ENCODE data around the gene SLC25A23. TPM values are rescaled to one million over a fixed set of nuclear protein-coding genes. Genes with fewer than 3 reads are reported as not detected.
A peak's percentile ranks its signal among the peaks of the same experiment; 100 is the strongest.

SLC25A23 gene
- total and polyA plus RNA-seq, 9 of the 15 experiments (the other 6 are each of a cell fraction or from before 2014, with no cell fraction given), result 6.1 to 72.0 (median 26.6) TPM

- TF ChIP-seq PRDM10 (IDR thresholded peaks at IDR 0.05; ENCODE audit: partially characterized antibody), result no peak
These were observed 36.4 kb upstream of the SLC25A23 start (continued) for GRCh38 chr19:6495947-6496346.

DNA sequence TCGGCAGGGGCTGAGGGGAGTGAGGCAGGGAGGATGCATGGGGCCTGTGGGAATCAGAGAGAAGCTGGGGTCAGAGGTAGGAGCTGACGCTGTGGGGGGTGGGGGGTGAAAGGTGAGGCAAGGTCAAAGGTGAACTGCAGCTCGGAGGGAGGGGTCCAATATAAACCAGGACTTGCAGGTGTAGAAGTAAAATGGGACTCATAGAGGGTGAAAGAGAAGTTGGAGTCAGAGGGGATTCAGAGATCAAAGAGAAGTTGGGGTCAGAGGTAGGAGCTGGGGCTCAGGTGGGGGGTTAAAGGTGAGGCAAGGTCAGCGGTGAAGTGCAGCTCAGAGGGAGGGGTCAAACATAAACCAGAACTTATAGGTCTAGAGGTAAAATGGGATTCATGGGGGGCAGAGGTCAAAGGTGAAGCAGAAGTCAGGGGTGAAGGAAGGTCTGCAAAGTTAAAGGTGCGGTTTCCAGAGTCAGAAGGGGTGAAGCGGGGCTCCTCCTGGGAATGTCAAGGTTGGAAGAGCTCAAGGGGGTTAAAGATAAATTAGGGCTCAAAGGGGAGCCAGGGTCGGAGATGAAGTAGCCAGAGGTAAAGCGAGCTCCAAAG lies 34.9 kb upstream of the SLC25A23 start:
- H3K79me2 ChIP-seq (ENCODE audit: control insufficient read depth, insufficient read depth, low read length), result no peaks in the 10 kb centered on the region
- intact Hi-C loops (cut with micrococcal nuclease), result no loop called here
- H3K36me3 ChIP-seq (ENCODE audit: control insufficient read depth, insufficient read depth, low read length), result no peaks in the 10 kb centered on the region
- no peak overlapping the region for H3K4me3 ChIP-seq
- no peak for FAIRE-seq
- ChIA-PET CTCF (ENCODE audit: low intra/inter-chr PET ratio) (no interaction called here), POLR2A (interaction anchor here (0.6 kb wide), 1 partner anchor 38 kb away, joined by 3 read pairs; no protein-coding TSS in a partner anchor)
- 42% methylated on average over 8 of the region's 8 CpGs for WGBS (ENCODE audit: insufficient coverage, low coverage, missing lambda C conversion rate)
- H3K9me3 ChIP-seq (replicated peaks; ENCODE audit: control insufficient read depth, insufficient read depth, low read depth, low read length), result no peaks in the 10 kb centered on the region; the same call in 1 of the 2 replicates
- H3K27ac ChIP-seq (ENCODE audit: extremely low read depth, low read depth, low read length), result no peak overlapping the region
- BruUV-seq (replicated peaks), result no TSS peak
- no peak for ATAC-seq
- no peak for DNase-seq (ENCODE audit: extremely low read depth in 1 of 4, low spot score in 3 of 4)
- H3K4me1 ChIP-seq (replicated peaks in 1 of 2; ENCODE audit: control insufficient read depth in 2 of 2, insufficient read depth in 2 of 2, low read length in 2 of 2), result peaks cover 0 to 11% of the 10 kb centered on the region in 2 experiments; a peak in 3 of 5 replicates
- H2AFZ ChIP-seq (ENCODE audit: low read depth, low read length), result no peak overlapping the region
- in situ Hi-C loops (cut with MboI), result no loop called here
- no peaks in the 10 kb centered on the region for H4K20me1 ChIP-seq (replicated peaks; ENCODE audit: control insufficient read depth, insufficient read depth, low read length)
- peaks cover 5% of the 10 kb centered on the region for H3K9me1 ChIP-seq (ENCODE audit: control insufficient read depth, insufficient read depth, low read length)
- no peak overlapping the region; a peak in 1 of 4 replicates for H3K9ac ChIP-seq (ENCODE audit: insufficient read depth in 1 of 2, low read depth in 2 of 2, low read length in 2 of 2)
- H3K4me2 ChIP-seq (ENCODE audit: insufficient read depth, low read length), result no peak overlapping the region
- no peaks in the 10 kb centered on the region for H3K27me3 ChIP-seq (ENCODE audit: control insufficient read depth in 2 of 2, insufficient read depth in 2 of 2, low read length in 2 of 2)
- TF ChIP-seq HNRNPL (IDR thresholded peaks at IDR 0.05; ENCODE audit: low read depth, low read length), result no peak
- no peak for TF ChIP-seq OTX1 (CRISPR knock-in tag; IDR thresholded peaks at IDR 0.05)
- TF ChIP-seq SMAD2 (IDR thresholded peaks at IDR 0.05; ENCODE audit: low read depth, low read length), result no peak
- TF ChIP-seq ZNF449 (CRISPR knock-in tag; IDR thresholded peaks at IDR 0.05), result no peak
- TF ChIP-seq DACH1 (IDR thresholded peaks at IDR 0.05; ENCODE audit: partially characterized antibody), result no peak
- TF ChIP-seq NR2C1 (IDR thresholded peaks at IDR 0.05), result peak; percentile 84
- peak; percentile 60 for TF ChIP-seq NR2C1 (tag; IDR thresholded peaks at IDR 0.05)
- TF ChIP-seq ZBTB34 (CRISPR knock-in tag; IDR thresholded peaks at IDR 0.05), result no peak
- no peak for TF ChIP-seq TGIF2 (CRISPR knock-in tag; IDR thresholded peaks at IDR 0.05)
- no peak for TF ChIP-seq NR2C2 (CRISPR knock-in tag; IDR thresholded peaks at IDR 0.05)
- peak; percentile 63 for TF ChIP-seq NR2C2 (tag; IDR thresholded peaks at IDR 0.05)
- TF ChIP-seq SAFB (IDR thresholded peaks at IDR 0.05; ENCODE audit: borderline replicate concordance, low read depth, low read length), result no peak
- TF ChIP-seq USF1 (CRISPR knock-in tag; IDR thresholded peaks at IDR 0.05), result no peak

Measured in K562 (cell line).